SK-N-MC (cell line): Measurements from ENCODE around the gene CEP162.
"Not testable (repeated sequence)": the region's sequence is repeated elsewhere in the genome, so short reads cannot be mapped to it uniquely, and the experiment has no call there.

Experiments
- EZH2 ChIP-seq: fragments of 200-600 bp; sonication (generic); IDR thresholded peaks from one replicate; pipeline ENCODE4 v1.6.1; 2017; ENCODE audit warnings: antibody characterized with exemption
- FOXP2 ChIP-seq: optimal IDR thresholded peaks from 2 replicates; pipeline ENCODE3; 2011; ENCODE audit warnings: mild to moderate bottlenecking, moderate library complexity; ENCODE audit not compliant: insufficient read depth; ENCODE audit errors: extremely low read length, control extremely low read depth
- POLR2AphosphoS5 ChIP-seq: IDR thresholded peaks from 2 replicates; pipeline ENCODE4 v1.6.1; 2012; ENCODE audit warnings: mild to moderate bottlenecking, low read depth, low read length, borderline replicate concordance

DNA sequence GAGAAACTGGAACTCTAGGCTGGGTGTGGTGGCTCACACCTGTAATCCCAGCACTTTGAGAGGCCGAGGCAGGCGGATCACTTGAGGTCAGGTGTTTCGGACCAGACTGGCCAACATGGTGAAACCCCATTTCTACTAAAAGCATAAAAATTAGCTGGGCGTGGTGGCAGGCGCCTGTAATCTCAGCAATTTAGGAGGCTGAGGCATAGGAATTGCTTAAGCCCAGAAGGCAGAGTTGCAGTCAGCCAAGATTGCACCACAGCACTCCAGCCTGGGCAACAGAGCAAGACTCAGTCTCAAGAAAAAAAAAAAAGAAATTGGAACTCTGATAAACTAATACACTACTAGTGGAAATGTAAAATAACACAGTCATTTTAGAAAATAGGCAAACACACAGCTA lies 3.8 kb downstream of the CEP162 start:
- not testable (repeated sequence) for TF ChIP-seq EZH2, FOXP2, POLR2AphosphoS5
